Measurements from ENCODE around the gene XPOT.

GRCh38 chr12:64395739-64396138 lies 8.5 kb upstream of the XPOT start:
- TF ChIP-seq FOXK2 (IDR thresholded peaks at IDR 0.05) (no peak), CTBP1 (IDR thresholded peaks at IDR 0.05; ENCODE audit: borderline replicate concordance) (no peak), BHLHE40 (IDR thresholded peaks at IDR 0.05; ENCODE audit: borderline replicate concordance) (no peak), FOXM1 (IDR thresholded peaks at IDR 0.05; ENCODE audit: borderline replicate concordance) (no peak), SP1 (IDR thresholded peaks at IDR 0.05) (no peak), L3MBTL2 (conservative IDR thresholded peaks at IDR 0.05) (no peak), ELF4 (IDR thresholded peaks at IDR 0.05) (no peak), SUZ12 (IDR thresholded peaks at IDR 0.05) (no peak), NFRKB (IDR thresholded peaks at IDR 0.05) (no peak), TARDBP (IDR thresholded peaks at IDR 0.05) (no peak), LEF1 (IDR thresholded peaks at IDR 0.05; ENCODE audit: borderline replicate concordance) (no peak), FOXA1 (IDR thresholded peaks at IDR 0.05) (no peak), ZNF384 (IDR thresholded peaks at IDR 0.05) (no peak), HDGF (IDR thresholded peaks at IDR 0.05; ENCODE audit: borderline replicate concordance) (no peak)

Measured in HEK293T (cell line).